HG02759 (cell line): Measurements from ENCODE around the gene SCML2.
"Not testable (repeated sequence)": the region's sequence is repeated elsewhere in the genome, so short reads cannot be mapped to it uniquely, and the experiment has no call there.

ENCODE experiments used
- ATAC-seq: cut with Tn5 transposase; IDR thresholded peaks from one replicate; pipeline ENCODE4 v1.9.1; 2021; ENCODE audit warnings: mild to moderate bottlenecking, moderate library complexity; ENCODE audit not compliant: unreplicated experiment

The SCML2 gene

GRCh38 chrX:18271725-18272124, 82.8 kb downstream of the SCML2 start:
- no peak for ATAC-seq

- no peak for ATAC-seq
Measured at GRCh38 chrX:18271309-18271708, 83.2 kb downstream of the SCML2 start.

- ATAC-seq = no peak
Measured at GRCh38 chrX:18255059-18255458, 99.4 kb downstream of the SCML2 start.

- no peak for ATAC-seq
Measured at GRCh38 chrX:18252644-18253359, 101.7 kb downstream of the SCML2 start.

- ATAC-seq = not testable (repeated sequence)
Measured at GRCh38 chrX:18229646-18230045, 124.8 kb downstream of the SCML2 start.

DNA sequence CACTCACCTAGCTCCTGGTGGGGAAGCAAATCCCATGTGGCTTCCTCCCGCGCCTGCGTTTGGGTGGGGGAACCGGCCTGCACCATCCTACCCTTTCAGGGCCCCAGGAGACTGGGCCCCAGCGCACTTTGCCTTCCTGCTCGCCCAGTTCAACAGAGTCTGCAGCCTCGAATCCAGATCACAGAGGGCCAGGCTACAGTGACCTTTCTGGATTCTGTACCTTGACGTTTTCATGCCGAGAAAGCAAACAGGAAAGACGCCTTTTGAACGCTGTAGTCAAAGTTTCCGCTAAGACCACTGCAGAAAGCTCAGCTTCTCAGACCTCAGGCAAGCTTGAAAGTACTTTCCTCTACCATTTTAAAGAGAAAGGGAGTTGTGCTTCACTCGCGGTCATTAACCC, 126.4 kb downstream of the SCML2 start:
- no peak for ATAC-seq

DNA sequence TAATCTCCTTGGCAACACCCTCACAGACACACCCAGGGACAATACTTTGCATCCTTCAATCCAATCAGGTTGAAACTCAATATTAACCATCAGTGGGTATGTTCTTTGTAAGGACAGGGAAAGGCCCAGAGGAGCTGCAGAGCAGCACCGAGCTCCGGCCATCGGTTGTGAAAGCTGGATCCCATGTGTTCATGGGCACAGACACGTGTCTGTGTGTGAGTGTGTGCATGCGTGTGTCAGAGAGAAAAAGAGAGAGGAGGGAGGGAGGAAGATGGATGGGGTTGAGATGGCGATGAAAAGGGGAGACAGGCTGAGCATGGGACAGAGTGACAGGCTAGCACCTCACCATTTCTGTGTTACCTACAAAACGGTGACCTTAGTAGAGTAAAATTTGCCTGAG, 127.0 kb downstream of the SCML2 start:
- ATAC-seq = no peak

GRCh38 chrX:18220786-18221185, 133.7 kb downstream of the SCML2 start, which contains the start of gene BEND2:
BEND2 (minus strand) TSS chrX:18220886; CDS start chrX:18220750, 136 bp downstream.
- no peak for ATAC-seq

DNA sequence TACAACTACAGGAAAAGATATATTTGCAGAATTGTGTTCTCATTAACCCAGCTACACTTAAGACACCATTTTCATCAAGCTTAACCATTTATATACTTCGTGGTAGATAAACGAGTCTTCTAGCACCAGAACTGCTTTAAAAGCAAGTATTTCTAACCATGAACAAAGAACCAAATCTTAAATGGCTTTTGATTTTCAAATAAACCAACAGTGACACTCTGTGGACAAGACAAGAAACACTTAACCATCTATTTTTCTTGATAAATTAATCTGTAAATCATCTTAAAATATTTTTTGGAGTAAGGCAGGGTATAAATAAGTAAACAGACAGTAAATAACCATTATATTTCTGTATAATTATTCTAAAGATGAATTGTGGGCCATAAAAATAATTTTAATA, 144.0 kb downstream of the SCML2 start:
- ATAC-seq = no peak

GRCh38 chrX:18206657-18207056, 147.8 kb downstream of the SCML2 start:
- ATAC-seq = no peak

- ATAC-seq = no peak
Measured at GRCh38 chrX:18203631-18204030, 150.9 kb downstream of the SCML2 start.

DNA sequence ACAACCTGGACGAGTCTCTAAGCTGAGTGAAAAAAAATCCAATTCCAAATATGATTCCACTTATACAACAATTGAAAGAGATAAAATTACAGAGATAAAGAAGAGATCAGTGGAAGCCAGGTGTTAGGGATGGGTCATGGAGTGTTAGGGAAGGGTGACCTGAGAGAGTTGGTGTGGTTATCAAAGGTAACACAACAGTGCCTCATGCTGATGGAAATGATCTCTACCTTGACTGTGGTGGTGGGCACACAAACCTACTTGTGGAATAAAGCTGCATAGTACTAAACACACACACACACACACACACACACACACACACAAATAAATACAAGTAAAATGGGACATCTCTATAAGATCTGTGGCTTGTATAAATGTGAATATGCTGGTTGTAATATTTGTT, 159.8 kb downstream of the SCML2 start:
- no peak for ATAC-seq
